ENCODE results near the gene IFITM1. TPM values are rescaled to one million over a fixed set of nuclear protein-coding genes. Genes with fewer than 3 reads are reported as not detected.

The IFITM1 gene
- total RNA-seq, 1 donor, result 64.4 TPM

DNA sequence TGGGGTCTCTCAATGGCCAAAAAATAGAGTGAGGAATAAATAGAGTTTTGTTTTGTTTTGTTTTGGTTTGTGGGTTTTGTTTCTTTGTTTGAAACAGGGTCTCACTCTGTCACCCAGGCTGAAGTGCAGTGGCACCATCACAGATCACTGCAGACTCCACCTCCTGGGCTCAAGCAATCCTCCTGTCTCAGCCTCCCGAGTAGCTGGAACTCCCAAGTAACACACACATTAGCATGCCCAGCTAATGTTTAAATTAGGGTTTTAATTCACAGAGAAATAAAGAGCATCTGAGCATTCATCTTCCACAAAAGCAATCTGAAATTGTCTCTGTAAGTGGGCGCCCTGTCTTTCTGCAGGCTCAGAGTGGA lies 16.0 kb downstream of the IFITM1 start:
- TF ChIP-seq, protein P1, sequence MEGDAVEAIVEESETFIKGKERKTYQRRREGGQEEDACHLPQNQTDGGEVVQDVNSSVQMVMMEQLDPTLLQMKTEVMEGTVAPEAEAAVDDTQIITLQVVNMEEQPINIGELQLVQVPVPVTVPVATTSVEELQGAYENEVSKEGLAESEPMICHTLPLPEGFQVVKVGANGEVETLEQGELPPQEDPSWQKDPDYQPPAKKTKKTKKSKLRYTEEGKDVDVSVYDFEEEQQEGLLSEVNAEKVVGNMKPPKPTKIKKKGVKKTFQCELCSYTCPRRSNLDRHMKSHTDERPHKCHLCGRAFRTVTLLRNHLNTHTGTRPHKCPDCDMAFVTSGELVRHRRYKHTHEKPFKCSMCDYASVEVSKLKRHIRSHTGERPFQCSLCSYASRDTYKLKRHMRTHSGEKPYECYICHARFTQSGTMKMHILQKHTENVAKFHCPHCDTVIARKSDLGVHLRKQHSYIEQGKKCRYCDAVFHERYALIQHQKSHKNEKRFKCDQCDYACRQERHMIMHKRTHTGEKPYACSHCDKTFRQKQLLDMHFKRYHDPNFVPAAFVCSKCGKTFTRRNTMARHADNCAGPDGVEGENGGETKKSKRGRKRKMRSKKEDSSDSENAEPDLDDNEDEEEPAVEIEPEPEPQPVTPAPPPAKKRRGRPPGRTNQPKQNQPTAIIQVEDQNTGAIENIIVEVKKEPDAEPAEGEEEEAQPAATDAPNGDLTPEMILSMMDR (IDR thresholded peaks at IDR 0.05; ENCODE audit: extremely low read depth, low read depth, low read length), result no peak
- H3K27me3 ChIP-seq (ENCODE audit: insufficient read depth, low read length), result no peaks in the 10 kb centered on the region
- peaks cover 10% of the 10 kb centered on the region for H3K4me1 ChIP-seq (ENCODE audit: insufficient read depth, low read length)
- no peaks in the 10 kb centered on the region for H4K20me1 ChIP-seq (ENCODE audit: insufficient read depth, low read length)
- no peaks in the 10 kb centered on the region for H3K9me3 ChIP-seq (ENCODE audit: low read depth, low read length)
- no peak overlapping the region for H3K4me3 ChIP-seq (ENCODE audit: insufficient read depth, low read length)
- no peaks in the 10 kb centered on the region for H3K36me3 ChIP-seq (ENCODE audit: insufficient read depth, low read length)
- no peak overlapping the region for H2AFZ ChIP-seq (ENCODE audit: low read length)
- no peak overlapping the region for H3K27ac ChIP-seq (ENCODE audit: low read depth, low read length)
- DNase-seq (ENCODE audit: insufficient read length, low spot score, missing footprints), result no peak
- H3K79me2 ChIP-seq (ENCODE audit: insufficient read depth, low read length), result no peaks in the 10 kb centered on the region
- H3K4me2 ChIP-seq (ENCODE audit: insufficient read depth, low read length), result no peak overlapping the region

DNA sequence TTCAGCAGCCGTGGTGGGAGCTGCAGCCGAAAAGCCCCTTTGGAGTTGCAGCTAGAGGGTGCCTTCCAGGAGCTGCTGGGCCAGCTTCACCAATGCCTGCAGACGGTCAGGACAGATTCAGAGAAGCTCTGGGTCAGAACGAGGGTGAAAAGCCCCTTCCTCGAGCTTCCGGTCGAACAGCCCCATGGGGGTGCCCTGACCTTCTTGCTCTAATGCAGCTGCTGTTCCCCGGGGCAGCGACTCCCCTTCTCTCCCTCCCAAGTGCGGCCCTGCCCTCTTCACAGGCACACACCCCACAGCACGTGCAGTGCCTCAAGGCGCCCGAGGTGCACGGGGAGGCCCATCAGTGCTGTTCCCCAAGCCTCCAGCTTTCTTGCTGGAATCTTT lies 16.5 kb downstream of the IFITM1 start:
- Histone ChIP-seq H3K9me3 (ENCODE audit: low read depth, low read length) (no peaks in the 10 kb centered on the region), H3K4me1 (ENCODE audit: insufficient read depth, low read length) (peaks cover 8% of the 10 kb centered on the region), H3K27ac (ENCODE audit: low read depth, low read length) (no peak overlapping the region), H3K4me3 (ENCODE audit: insufficient read depth, low read length) (no peak overlapping the region), H3K36me3 (ENCODE audit: insufficient read depth, low read length) (no peaks in the 10 kb centered on the region), H3K27me3 (ENCODE audit: insufficient read depth, low read length) (no peaks in the 10 kb centered on the region), H3K4me2 (ENCODE audit: insufficient read depth, low read length) (no peak overlapping the region), H4K20me1 (ENCODE audit: insufficient read depth, low read length) (no peaks in the 10 kb centered on the region), H3K79me2 (ENCODE audit: insufficient read depth, low read length) (no peaks in the 10 kb centered on the region), H2AFZ (ENCODE audit: low read length) (no peak overlapping the region)
- TF ChIP-seq, protein P1 (IDR thresholded peaks at IDR 0.05; ENCODE audit: extremely low read depth, low read depth, low read length), result no peak
- peak; percentile 62 for DNase-seq (ENCODE audit: insufficient read length, low spot score, missing footprints)

GRCh38 chr11:330694-331357 lies 17.0 kb downstream of the IFITM1 start:
- Histone ChIP-seq H3K4me2 (ENCODE audit: insufficient read depth, low read length) (no peak overlapping the region), H2AFZ (ENCODE audit: low read length) (no peak overlapping the region), H3K27ac (ENCODE audit: low read depth, low read length) (no peak overlapping the region), H3K9me3 (ENCODE audit: low read depth, low read length) (no peaks in the 10 kb centered on the region), H3K36me3 (ENCODE audit: insufficient read depth, low read length) (no peaks in the 10 kb centered on the region), H3K79me2 (ENCODE audit: insufficient read depth, low read length) (no peaks in the 10 kb centered on the region), H4K20me1 (ENCODE audit: insufficient read depth, low read length) (no peaks in the 10 kb centered on the region), H3K4me1 (ENCODE audit: insufficient read depth, low read length) (peaks cover 8% of the 10 kb centered on the region), H3K4me3 (ENCODE audit: insufficient read depth, low read length) (no peak overlapping the region), H3K27me3 (ENCODE audit: insufficient read depth, low read length) (no peaks in the 10 kb centered on the region)
- TF ChIP-seq, protein P1 (IDR thresholded peaks at IDR 0.05; ENCODE audit: extremely low read depth, low read depth, low read length), result no peak
- DNase-seq (ENCODE audit: insufficient read length, low spot score, missing footprints), result peak; percentile 45

DNA sequence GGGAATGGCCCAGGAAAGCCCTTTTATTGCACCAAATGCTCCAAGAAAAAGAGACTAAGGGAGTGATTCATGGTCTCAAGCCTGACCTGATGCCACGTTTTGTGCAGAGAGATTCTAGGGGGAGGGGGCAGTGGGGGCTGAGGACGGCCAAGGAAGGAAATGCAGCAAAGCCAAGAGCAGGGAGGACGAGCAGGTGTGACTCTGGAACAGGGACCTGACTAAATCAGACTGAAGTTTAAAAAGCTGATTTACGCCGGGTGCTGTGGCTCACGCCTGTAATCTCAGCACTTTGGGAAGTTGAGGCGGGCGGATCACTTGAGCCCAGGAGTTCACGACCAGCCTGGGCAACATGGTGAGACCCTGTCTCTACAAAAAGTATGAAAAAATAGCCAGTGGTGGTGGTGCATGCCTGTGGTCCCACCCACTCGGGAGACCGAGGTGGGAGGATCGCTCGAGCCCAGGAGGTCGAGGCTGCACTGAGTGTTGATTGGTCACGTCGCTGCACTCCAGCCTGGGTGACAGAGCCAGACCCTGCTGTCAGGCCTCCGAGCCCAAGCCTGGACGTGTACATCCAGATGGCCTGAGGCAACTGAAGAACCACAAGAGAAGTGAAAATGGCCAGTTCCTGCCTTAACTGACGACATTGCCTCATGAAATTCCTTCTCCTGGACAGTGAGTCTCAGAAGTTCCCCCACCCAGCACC lies 17.7 kb downstream of the IFITM1 start:
- Histone ChIP-seq H3K9me3 (ENCODE audit: low read depth, low read length) (no peaks in the 10 kb centered on the region), H3K4me3 (ENCODE audit: insufficient read depth, low read length) (no peak overlapping the region), H3K27me3 (ENCODE audit: insufficient read depth, low read length) (no peaks in the 10 kb centered on the region), H3K36me3 (ENCODE audit: insufficient read depth, low read length) (no peaks in the 10 kb centered on the region), H3K4me2 (ENCODE audit: insufficient read depth, low read length) (no peak overlapping the region), H3K4me1 (ENCODE audit: insufficient read depth, low read length) (peaks cover 8% of the 10 kb centered on the region), H2AFZ (ENCODE audit: low read length) (no peak overlapping the region), H3K79me2 (ENCODE audit: insufficient read depth, low read length) (no peaks in the 10 kb centered on the region), H4K20me1 (ENCODE audit: insufficient read depth, low read length) (no peaks in the 10 kb centered on the region), H3K27ac (ENCODE audit: low read depth, low read length) (no peak overlapping the region)
- TF ChIP-seq, protein P1 (IDR thresholded peaks at IDR 0.05; ENCODE audit: extremely low read depth, low read depth, low read length), result no peak
- DNase-seq (ENCODE audit: insufficient read length, low spot score, missing footprints), result no peak
